Peyer's patch (tissue), 4 donors: ENCODE measurements around the gene TBXAS1.

Experiments
- POLR2A ChIP-seq, 2 donors: fragments of 450-650 bp; IDR thresholded peaks; one replicate each; pipeline ENCODE4 v1.5.1; 2017; ENCODE audit warnings: antibody characterized with exemption in 2 of 2, mild to moderate bottlenecking in 2 of 2, moderate library complexity in 2 of 2
- TF ChIP-seq, protein P1 (sequence below), 6 experiments: fragments of 450-650 bp in 4 of 6; fragments of 200-600 bp in 2 of 6; sonication (generic) in 1 of 6; IDR thresholded peaks; one replicate each; pipeline ENCODE4 v1.5.1; 2017 to 2019; ENCODE audit warnings: antibody characterized with exemption in 6 of 6, mild to moderate bottlenecking in 3 of 6, moderate library complexity in 1 of 6

DNA sequence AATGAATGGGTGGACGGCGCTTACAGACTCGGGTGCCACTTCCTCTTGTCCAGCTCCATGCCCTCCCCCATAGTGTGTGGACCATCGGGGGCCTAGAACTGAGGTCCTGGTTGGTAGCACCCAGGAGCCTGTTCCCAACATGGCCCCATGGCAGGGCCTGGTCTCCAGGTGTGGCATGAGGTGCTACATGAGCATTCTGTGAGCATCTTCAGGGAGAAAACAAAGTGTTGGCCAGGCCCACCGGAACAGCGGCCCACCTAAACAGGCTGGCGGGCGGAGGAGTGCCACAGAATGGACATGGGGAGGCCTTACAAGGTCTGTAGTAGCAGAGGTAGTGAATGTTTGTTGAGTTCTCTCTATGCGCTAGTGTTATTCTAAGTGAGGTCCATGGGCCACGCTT lies 156.7 kb downstream of the TBXAS1 start:
- no peak for TF ChIP-seq POLR2A (IDR thresholded peaks at IDR 0.05)
- TF ChIP-seq, protein P1, sequence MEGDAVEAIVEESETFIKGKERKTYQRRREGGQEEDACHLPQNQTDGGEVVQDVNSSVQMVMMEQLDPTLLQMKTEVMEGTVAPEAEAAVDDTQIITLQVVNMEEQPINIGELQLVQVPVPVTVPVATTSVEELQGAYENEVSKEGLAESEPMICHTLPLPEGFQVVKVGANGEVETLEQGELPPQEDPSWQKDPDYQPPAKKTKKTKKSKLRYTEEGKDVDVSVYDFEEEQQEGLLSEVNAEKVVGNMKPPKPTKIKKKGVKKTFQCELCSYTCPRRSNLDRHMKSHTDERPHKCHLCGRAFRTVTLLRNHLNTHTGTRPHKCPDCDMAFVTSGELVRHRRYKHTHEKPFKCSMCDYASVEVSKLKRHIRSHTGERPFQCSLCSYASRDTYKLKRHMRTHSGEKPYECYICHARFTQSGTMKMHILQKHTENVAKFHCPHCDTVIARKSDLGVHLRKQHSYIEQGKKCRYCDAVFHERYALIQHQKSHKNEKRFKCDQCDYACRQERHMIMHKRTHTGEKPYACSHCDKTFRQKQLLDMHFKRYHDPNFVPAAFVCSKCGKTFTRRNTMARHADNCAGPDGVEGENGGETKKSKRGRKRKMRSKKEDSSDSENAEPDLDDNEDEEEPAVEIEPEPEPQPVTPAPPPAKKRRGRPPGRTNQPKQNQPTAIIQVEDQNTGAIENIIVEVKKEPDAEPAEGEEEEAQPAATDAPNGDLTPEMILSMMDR (IDR thresholded peaks at IDR 0.05) = no peak
